Activated naive CD4-positive, alpha-beta T cell treated with Interleukin-2 at 50 U/mL for 16 hours (primary cell): ENCODE results near the gene GPRC5C.
"Not testable (repeated sequence)": the region's sequence is repeated elsewhere in the genome, so short reads cannot be mapped to it uniquely, and the experiment has no call there.

Source experiments
- DNase-seq: peaks from one replicate; pipeline ENCODE4 v3.0.0-alpha.2; 2020

Gene GPRC5C

DNA sequence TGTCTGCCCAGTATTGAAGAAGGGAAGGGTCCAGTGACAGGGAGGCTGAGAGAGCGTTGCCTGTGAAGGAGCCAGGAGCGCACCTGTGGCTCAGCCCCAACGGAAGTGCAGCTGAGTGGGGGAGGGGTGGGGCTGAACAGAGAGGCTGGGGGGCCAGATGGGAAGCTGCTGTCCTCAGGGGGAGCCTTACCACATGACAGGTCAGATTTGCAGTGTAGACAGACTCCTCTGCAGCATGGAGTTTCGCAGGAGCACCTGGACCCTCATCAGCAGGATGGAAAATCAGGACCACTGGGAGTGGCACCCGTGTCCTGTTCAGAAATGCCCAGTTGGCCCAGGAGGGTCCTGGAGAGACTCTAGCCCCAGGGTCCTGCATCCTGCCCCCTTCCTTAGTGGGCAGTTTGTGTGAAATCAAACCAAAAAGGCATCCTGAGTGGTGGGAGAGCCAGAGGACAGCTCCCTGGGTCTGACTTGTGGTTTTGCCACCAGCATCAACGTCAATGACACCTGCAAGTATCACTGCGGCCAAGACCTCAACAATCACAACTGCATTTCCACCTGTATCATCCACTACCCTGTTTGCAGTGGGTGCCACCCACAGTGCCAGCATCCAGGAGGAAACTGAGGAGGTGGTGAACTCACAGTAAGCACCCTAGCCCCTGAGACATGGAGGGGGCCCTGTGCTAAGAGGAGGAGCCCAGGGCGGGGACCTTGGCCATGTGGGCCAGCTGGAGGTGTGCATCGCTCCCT lies 42.3 kb downstream of the GPRC5C start:
- no peak for DNase-seq

DNA sequence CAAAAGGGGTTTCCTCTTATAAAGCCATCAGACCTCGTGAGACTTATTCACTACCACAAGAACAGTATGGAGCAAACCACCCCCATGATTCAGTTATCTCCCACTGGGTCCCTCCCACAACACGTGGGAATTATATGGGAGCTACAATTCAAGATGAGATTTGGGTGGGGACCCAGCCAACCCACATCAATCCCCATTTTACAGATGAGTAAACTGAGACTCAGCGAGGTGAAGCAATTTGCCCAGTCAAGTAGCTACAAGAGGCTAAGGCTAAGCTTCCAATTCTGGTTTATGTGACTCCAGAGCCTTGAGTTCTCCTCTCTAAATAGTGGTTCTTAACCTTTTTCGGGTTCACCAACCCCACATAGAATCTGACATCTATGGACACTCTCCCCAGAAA lies 43.3 kb downstream of the GPRC5C start:
- DNase-seq = no peak

DNA sequence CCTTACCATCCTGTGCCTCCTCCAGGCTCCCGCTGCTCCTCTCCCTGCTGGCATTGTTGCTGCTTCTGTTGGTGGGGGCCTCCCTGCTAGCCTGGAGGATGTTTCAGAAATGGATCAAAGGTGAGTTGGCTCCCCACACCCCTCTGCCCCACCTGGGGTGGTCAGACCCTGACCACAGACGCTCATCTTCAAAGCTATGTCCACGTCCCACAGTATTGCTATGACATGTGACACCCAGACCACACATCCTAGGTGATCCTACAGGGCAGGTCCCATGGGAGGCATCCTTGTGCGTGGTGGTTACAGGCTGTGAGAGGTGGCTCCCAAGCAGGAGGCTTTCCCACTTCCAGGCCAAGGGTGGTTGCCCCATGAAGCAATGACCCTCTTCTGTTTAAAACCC lies 45.5 kb downstream of the GPRC5C start:
- no peak for DNase-seq

DNA sequence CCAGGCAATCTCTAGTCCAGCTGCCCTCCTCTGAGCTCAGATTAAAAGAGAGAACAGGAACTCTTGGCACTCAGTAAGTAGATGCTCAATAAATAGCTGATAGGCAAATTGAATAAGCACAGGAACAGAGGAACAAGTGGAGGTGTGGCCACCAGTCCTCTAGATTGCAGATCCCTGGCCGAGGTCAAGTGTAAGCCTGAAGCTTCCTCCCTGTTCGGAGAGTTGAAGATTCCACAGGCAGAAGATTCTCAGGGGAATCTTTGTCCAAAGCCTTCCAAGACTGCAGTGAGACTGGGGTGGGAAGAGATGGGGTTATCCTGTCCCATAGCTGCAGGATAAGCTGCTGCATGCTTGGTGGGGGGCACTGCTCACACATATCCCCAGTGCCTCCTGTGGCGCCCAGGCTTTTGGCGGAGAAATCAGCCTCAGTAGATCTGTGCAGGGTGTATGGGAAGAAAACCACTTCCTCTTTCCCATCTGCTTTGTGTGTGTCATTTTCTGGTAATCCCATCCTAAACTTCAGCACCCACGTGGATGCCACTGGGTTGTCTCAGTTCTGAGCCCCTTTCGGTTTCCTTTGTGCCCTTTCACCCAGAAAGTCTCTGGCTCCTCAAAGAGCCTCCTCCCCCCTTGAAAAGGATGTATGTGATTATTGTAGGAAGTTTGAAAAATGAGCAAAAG lies 46.7 kb downstream of the GPRC5C start:
- DNase-seq = peak; percentile 13

DNA sequence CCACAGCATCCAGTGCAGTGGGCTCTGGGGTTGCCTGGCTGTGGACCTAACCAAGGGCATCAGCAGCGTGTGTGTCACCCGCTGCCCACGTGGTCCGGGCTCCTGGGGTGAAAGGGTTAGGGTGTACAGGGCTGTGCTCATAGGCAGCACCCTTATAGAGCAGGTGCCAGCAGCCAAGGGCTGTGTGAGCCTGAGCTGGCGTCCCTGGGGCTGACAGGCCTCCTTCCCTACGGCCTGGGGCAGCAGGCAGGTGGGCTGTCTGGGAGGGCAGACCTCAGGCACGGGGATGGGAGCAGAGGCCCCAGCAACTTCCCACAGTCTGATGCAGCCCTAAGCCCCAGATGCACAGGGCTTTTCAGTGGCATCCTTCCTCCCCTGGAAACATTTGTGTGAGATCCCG lies 48.4 kb downstream of the GPRC5C start:
- DNase-seq = no peak

DNA sequence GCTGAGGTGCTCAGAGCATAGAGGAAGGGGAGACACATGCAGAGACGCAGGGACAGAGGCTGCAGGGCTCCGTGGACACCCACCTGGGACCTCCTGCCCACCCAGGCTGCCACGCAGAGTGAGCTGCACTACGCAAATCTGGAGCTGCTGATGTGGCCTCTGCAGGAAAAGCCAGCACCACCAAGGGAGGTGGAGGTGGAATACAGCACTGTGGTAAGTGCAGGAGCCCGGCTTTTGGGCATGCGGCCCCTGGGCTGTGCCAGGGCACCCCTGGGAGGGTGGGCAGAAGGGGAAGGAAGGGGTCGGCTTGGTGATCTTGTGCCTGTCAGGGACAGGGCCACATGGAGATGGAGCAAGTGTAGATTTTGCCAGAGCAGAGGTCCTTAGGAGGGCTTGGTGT lies 49.7 kb downstream of the GPRC5C start:
- DNase-seq = no peak

DNA sequence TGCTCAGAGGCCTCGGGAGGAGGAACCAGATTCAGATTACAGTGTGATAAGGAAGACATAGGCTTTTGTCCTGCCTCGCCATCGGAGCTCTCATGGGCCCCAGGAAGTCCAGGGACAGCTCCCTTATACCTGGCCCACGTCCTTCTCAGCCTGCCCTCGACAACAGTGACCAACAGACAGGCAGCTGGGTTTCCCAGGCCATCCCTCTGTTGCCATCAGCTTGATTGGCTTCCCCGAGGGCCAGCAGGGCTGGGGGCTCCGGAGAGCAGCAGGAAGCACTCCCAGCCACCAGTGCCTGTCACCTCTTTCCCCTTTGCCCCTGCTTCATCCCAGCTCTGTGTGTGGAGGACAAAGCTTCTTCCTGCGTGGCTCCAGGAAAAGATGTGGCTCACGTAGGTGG lies 52.2 kb downstream of the GPRC5C start:
- no peak for DNase-seq

DNA sequence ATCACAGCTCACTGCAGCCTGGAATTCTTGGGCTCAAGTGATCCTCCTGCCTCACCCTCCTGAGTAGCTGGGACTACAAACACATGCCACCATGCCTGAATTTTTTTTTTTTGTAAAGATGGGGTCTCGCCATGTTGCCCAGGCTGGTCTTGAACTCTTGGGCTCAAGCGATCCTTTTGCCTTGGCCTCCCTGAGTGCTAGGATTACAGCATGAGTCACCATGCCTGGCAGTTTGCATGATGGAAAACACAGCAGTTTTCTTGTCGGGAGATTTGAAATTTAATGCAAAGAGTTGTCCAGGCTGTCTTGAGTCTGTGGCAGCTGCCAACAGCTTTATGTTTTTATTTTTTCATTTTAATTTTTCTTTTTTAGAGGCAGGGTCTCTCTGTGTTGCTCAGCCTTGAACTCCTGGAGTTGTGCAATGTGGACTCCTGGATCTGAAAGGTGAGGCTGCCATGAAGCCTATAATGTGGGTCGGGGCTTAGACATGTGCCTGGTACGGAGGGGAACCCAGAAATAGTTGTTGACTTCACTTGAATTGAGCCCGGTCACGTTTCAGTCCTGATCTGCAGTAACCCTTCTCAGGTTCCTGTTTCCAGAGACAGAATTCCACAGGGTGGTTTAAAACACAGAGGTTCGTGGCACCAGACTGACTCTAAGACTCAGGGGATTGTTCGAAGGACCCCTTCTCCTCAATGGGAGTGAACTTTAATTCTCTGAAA lies 53.3 kb downstream of the GPRC5C start:
- no peak for DNase-seq

DNA sequence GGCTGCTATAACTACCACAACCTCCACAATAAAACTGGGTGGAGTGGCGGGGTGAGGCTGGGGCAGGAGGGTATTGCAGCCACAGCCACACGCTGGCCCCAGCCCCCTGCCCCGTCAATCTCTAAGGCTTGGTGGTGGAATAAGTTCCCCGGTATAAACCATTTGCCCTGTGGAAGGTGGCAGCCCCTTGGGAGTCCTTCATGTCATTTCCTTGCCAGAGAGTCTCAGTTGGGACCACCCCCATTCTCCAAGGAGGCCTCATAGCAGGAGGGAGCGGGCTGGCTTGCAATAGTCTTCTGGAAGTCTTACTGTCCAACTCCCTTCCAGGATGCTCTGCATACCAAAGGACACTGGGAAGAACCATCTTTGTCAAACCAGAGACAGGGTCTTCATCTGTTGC lies 54.0 kb downstream of the GPRC5C start:
- DNase-seq = no peak

DNA sequence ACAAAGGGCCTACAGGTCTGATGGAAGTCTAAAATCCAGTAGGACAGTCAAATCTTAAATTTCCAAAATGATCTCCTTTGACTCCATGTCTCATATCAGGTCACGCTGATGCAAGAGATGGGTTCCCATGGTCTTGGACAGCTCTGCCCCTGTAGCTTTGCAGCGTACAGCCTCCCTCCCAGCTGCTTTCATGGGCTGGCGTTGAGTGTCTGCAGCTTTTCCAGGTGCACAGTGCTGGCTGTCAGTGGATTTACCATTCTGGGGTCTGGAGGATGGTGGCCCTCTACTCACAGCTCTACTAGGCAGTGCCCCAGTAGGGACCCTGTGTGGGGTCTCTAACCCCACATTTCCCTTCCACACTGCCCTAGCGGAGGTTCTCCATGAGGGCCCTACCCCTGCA lies 56.4 kb downstream of the GPRC5C start:
- not testable (repeated sequence) for DNase-seq

DNA sequence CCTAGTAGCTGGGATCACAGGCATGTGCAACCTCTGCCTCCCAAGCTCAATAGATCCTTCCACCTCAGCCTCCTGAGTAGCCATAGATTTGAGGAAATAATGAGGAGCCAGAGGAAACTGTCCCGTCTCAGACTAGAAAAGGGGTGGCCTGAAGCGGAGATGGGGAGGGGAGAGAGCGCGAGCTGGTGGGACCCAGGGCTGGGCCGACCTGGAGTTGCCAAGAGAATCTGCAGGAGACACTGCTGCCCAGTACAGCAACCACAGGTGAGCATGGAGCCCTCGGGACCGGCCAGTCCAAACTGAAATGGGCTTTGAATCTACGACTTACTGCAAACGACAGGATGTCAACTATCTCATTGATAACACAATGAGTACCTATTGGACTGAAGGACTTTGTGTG lies 58.8 kb downstream of the GPRC5C start:
- no peak for DNase-seq

DNA sequence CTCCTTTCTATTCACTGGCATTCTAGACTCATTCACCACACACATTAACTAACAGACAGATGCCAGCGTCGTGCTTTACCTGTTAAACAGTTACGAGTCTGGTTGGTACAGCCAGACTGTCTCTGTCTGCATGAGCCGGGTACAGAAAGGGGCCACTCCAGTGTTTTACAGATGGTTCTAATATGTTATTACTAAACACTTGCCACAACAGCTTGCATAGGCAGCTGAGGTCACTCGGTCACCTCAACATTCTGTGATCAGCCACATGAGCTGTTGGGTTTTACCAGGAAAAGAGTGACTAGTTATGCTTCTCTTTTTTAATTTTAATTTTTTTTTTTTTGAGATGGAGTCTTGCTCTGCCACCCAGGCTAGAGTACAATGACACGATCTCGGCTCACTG lies 59.7 kb downstream of the GPRC5C start:
- DNase-seq = no peak

DNA sequence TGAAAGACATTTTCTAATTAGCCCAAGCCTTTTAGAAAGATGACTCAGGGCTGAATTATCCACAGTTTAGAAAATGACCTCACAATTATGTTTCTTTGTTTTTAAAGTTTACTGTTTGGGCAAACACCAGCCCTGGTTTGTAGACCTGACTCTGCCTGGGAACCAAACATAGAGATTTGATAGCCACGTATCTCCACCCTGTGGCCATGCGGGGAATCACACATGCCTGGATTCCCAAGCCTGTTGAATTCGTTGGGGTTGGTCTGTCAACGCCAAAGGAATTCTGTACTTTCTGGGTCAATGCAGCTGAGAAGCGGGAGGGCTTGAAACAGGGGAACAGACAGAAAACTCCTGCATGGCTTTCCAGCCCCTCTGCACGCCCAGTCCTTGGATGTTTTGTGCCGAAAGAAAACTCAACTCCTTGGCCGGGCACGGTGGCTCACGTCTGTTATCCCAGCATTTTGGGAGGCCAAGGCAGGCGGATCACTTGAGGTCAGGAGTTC lies 61.5 kb downstream of the GPRC5C start:
- peak; percentile 72 for DNase-seq
